ENCODE results near the gene GARS1. TPM values are rescaled to one million over a fixed set of nuclear protein-coding genes. Genes with fewer than 3 reads are reported as not detected.

The GARS1 gene
- total RNA-seq, 8 experiments from 2014 or later = 96.3 to 352 (median 161) TPM

GRCh38 chr7:30655096-30655970 is 60.7 kb downstream of the GARS1 start:
- WGBS, 10 experiments = 80 to 100% (median 83%) methylated on average over 1 to 9 of the region's 22 CpGs; no CpG with 5 or more reads in 5 of the 10 experiments

GRCh38 chr7:30656006-30656957 is 61.6 kb downstream of the GARS1 start:
- Histone ChIP-seq H3K4me3 (no peak overlapping the region), H3K27ac (peak overlapping the region in 1 of 2 donors; percentile 55), H3K4me1 (replicated peaks in 1 of 2) (peaks cover 12 to 19% of the 10 kb centered on the region in 2 donors)
- WGBS, 10 experiments = 40 to 50% methylated on average over 2 to 4 of the region's 21 CpGs; no CpG with 5 or more reads in 8 of the 10 experiments
- peak in 6 of 8 experiments; percentile 74 to 95 (median 90) for ATAC-seq (replicated peaks in 6 of 8)
- in situ Hi-C loops (cut with MboI; ENCODE audit: low pct_unique_long_range_greater_than_20kb in 2 of 9, low sequenced_read_pairs in 9 of 9, unreplicated experiment in 9 of 9) = no loop called here

More at GRCh38 chr7:30655096-30655970, 60.7 kb downstream of the GARS1 start:
- in situ Hi-C loops (cut with MboI; ENCODE audit: low pct_unique_long_range_greater_than_20kb in 2 of 9, low sequenced_read_pairs in 9 of 9, unreplicated experiment in 9 of 9) = no loop called here
- Histone ChIP-seq H3K4me1 (replicated peaks in 1 of 2) (peaks cover 12 to 19% of the 10 kb centered on the region in 2 donors), H3K27ac (no peak overlapping the region), H3K4me3 (no peak overlapping the region)
- no peak for ATAC-seq (replicated peaks in 6 of 8)

GRCh38 chr7:30657131-30657530 is 62.5 kb downstream of the GARS1 start:
- Histone ChIP-seq H3K27ac (peak overlapping the region in 1 of 2 donors; percentile 55), H3K4me1 (replicated peaks in 1 of 2) (peaks cover 12 to 19% of the 10 kb centered on the region in 2 donors), H3K4me3 (no peak overlapping the region)
- in situ Hi-C loops (cut with MboI; ENCODE audit: low pct_unique_long_range_greater_than_20kb in 2 of 9, low sequenced_read_pairs in 9 of 9, unreplicated experiment in 9 of 9) = no loop called here
- WGBS, 10 experiments = 83% methylated on average over 2 of the region's 2 CpGs; no CpG with 5 or more reads in 9 of the 10 experiments
- no peak for ATAC-seq (replicated peaks in 6 of 8)

- WGBS, 10 experiments = 27 to 100% (median 80%) methylated on average over 1 to 2 of the region's 3 CpGs; no CpG with 5 or more reads in 6 of the 10 experiments
- H3K27ac ChIP-seq = no peak overlapping the region
- peaks cover 12 to 19% of the 10 kb centered on the region in 2 donors for H3K4me1 ChIP-seq (replicated peaks in 1 of 2)
- no peak overlapping the region for H3K4me3 ChIP-seq
- in situ Hi-C loops (cut with MboI; ENCODE audit: low pct_unique_long_range_greater_than_20kb in 2 of 9, low sequenced_read_pairs in 9 of 9, unreplicated experiment in 9 of 9) = no loop called here
- ATAC-seq (replicated peaks in 6 of 8) = no peak
Measured at GRCh38 chr7:30658479-30659074, 63.9 kb downstream of the GARS1 start.

- in situ Hi-C loops (cut with MboI; ENCODE audit: low pct_unique_long_range_greater_than_20kb in 2 of 9, low sequenced_read_pairs in 9 of 9, unreplicated experiment in 9 of 9) = no loop called here
- no peak for ATAC-seq (replicated peaks in 6 of 8)
- no peak overlapping the region for H3K4me3 ChIP-seq
- H3K27ac ChIP-seq = no peak overlapping the region
- peaks cover 12 to 19% of the 10 kb centered on the region in 2 donors for H3K4me1 ChIP-seq (replicated peaks in 1 of 2)
- 13 to 88% (median 66%) methylated on average over 1 to 3 of the region's 3 CpGs; no CpG with 5 or more reads in 2 of the 10 experiments for WGBS, 10 experiments
Measured at GRCh38 chr7:30659312-30659711, 64.6 kb downstream of the GARS1 start.

GRCh38 chr7:30660331-30661255 is 65.9 kb downstream of the GARS1 start:
- H3K27ac ChIP-seq = no peak overlapping the region
- ATAC-seq (replicated peaks in 6 of 8) = peak in 2 of 8 experiments; percentile 5 to 44
- peaks cover 12 to 17% of the 10 kb centered on the region in 2 donors for H3K4me1 ChIP-seq (replicated peaks in 1 of 2)
- no peak overlapping the region for H3K4me3 ChIP-seq
- in situ Hi-C loops (cut with MboI; ENCODE audit: low pct_unique_long_range_greater_than_20kb in 2 of 9, low sequenced_read_pairs in 9 of 9, unreplicated experiment in 9 of 9) = no loop called here
- WGBS, 10 experiments = 20 to 96% (median 75%) methylated on average over 1 to 6 of the region's 16 CpGs; no CpG with 5 or more reads in 3 of the 10 experiments

GRCh38 chr7:30661926-30662325 is 67.2 kb downstream of the GARS1 start:
- H3K4me3 ChIP-seq = no peak overlapping the region
- in situ Hi-C loops (cut with MboI; ENCODE audit: low pct_unique_long_range_greater_than_20kb in 2 of 9, low sequenced_read_pairs in 9 of 9, unreplicated experiment in 9 of 9) = no loop called here
- WGBS, 10 experiments = 10 to 82% (median 58%) methylated on average over 2 to 4 of the region's 6 CpGs; no CpG with 5 or more reads in 5 of the 10 experiments
- H3K27ac ChIP-seq = no peak overlapping the region
- no peak for ATAC-seq (replicated peaks in 6 of 8)
- peaks cover 2 to 3% of the 10 kb centered on the region in 2 donors for H3K4me1 ChIP-seq (replicated peaks in 1 of 2)

GRCh38 chr7:30662431-30662939 is 67.8 kb downstream of the GARS1 start:
- no peak overlapping the region for H3K27ac ChIP-seq
- WGBS, 10 experiments = 60 to 100% (median 96%) methylated on average over 1 to 7 of the region's 9 CpGs; no CpG with 5 or more reads in 4 of the 10 experiments
- no peaks in the 10 kb centered on the region for H3K4me1 ChIP-seq (replicated peaks in 1 of 2)
- in situ Hi-C loops (cut with MboI; ENCODE audit: low pct_unique_long_range_greater_than_20kb in 2 of 9, low sequenced_read_pairs in 9 of 9, unreplicated experiment in 9 of 9) = no loop called here
- no peak overlapping the region for H3K4me3 ChIP-seq
- ATAC-seq (replicated peaks in 6 of 8) = no peak

- Histone ChIP-seq H3K27ac (no peak overlapping the region), H3K4me3 (no peak overlapping the region), H3K4me1 (replicated peaks in 1 of 2) (no peaks in the 10 kb centered on the region)
- in situ Hi-C loops (cut with MboI; ENCODE audit: low pct_unique_long_range_greater_than_20kb in 2 of 9, low sequenced_read_pairs in 9 of 9, unreplicated experiment in 9 of 9) = no loop called here
- ATAC-seq (replicated peaks in 6 of 8) = no peak
- WGBS, 10 experiments = 30 to 73% (median 45%) methylated on average over 2 to 4 of the region's 4 CpGs; no CpG with 5 or more reads in 6 of the 10 experiments
Measured at GRCh38 chr7:30663414-30663813, 68.7 kb downstream of the GARS1 start.

GRCh38 chr7:30664184-30664885 is 69.7 kb downstream of the GARS1 start:
- Histone ChIP-seq H3K4me3 (no peak overlapping the region), H3K4me1 (replicated peaks in 1 of 2) (no peaks in the 10 kb centered on the region), H3K27ac (no peak overlapping the region)
- no peak for ATAC-seq (replicated peaks in 6 of 8)
- in situ Hi-C loops (cut with MboI; ENCODE audit: low pct_unique_long_range_greater_than_20kb in 2 of 9, low sequenced_read_pairs in 9 of 9, unreplicated experiment in 9 of 9) = no loop called here
- 13 to 100% (median 72%) methylated on average over 1 to 2 of the region's 2 CpGs; no CpG with 5 or more reads in 3 of the 10 experiments for WGBS, 10 experiments

GRCh38 chr7:30665043-30665442 is 70.4 kb downstream of the GARS1 start:
- H3K4me3 ChIP-seq = no peak overlapping the region
- no peak overlapping the region for H3K27ac ChIP-seq
- no peaks in the 10 kb centered on the region for H3K4me1 ChIP-seq (replicated peaks in 1 of 2)
- ATAC-seq (replicated peaks in 6 of 8) = no peak
- in situ Hi-C loops (cut with MboI; ENCODE audit: low pct_unique_long_range_greater_than_20kb in 2 of 9, low sequenced_read_pairs in 9 of 9, unreplicated experiment in 9 of 9) = no loop called here
- WGBS, 10 experiments = 0 to 80% methylated on average over 1 to 2 of the region's 8 CpGs; no CpG with 5 or more reads in 8 of the 10 experiments
